ENCODE results near the gene DCXR. TPM values are rescaled to one million over a fixed set of nuclear protein-coding genes. Genes with fewer than 3 reads are reported as not detected.

Gene DCXR
- total and polyA plus RNA-seq, 10 of the 15 experiments (the other 5 are each of a cell fraction or from before 2014, with no cell fraction given) = 12.3 to 139 (median 88.9) TPM

GRCh38 chr17:82022310-82022980 is 15.1 kb downstream of the DCXR start, which contains the start of gene CENPX (continued):
- TF ChIP-seq CUX1 (IDR thresholded peaks at IDR 0.05; ENCODE audit: insufficient replicate concordance, low read depth, low read length) = no peak
- TF ChIP-seq SMC3 (IDR thresholded peaks at IDR 0.05; ENCODE audit: borderline replicate concordance, low read length) = no peak
- no peak for TF ChIP-seq YBX1 (IDR thresholded peaks at IDR 0.05)
- no peak for TF ChIP-seq MYB (IDR thresholded peaks at IDR 0.05; ENCODE audit: borderline replicate concordance, low read depth, low read length)
- peak; percentile 81 for TF ChIP-seq LARP7 (IDR thresholded peaks at IDR 0.05)
- TF ChIP-seq ASH2L (IDR thresholded peaks at IDR 0.05; ENCODE audit: borderline replicate concordance, low read depth) = no peak
- peak; percentile 67 for TF ChIP-seq GATAD2B (conservative IDR thresholded peaks at IDR 0.05; ENCODE audit: low read depth)
- peak; percentile 78 for TF ChIP-seq SIN3A (IDR thresholded peaks at IDR 0.05; ENCODE audit: low read depth, low read length)
- no peak for TF ChIP-seq PRDM15 (CRISPR knock-in tag; IDR thresholded peaks at IDR 0.05)
- TF ChIP-seq BACH1 (IDR thresholded peaks at IDR 0.05; ENCODE audit: borderline replicate concordance) = peak; percentile 40; the same call in 1 of the 2 replicates
- TF ChIP-seq NKRF (conservative IDR thresholded peaks at IDR 0.05) = peak; percentile 95
- TF ChIP-seq EGR1 (IDR thresholded peaks at IDR 0.05; ENCODE audit: borderline replicate concordance in 1 of 2, low read depth in 2 of 2, low read length in 2 of 2) = 0 out of 3 replicates have a peak, but pooled peaks of 1 of the 2 experiments have one; percentile 14
- TF ChIP-seq NFYA (IDR thresholded peaks at IDR 0.05; ENCODE audit: borderline replicate concordance, low read depth, low read length) = no peak
- TF ChIP-seq POLR2AphosphoS5 (IDR thresholded peaks at IDR 0.05; ENCODE audit: low read length) = peak; percentile 37; the same call in 1 of the 2 replicates
- no peak for TF ChIP-seq EED (IDR thresholded peaks at IDR 0.05; ENCODE audit: low read depth)
